Fibroblast of skin of back (primary cell): ENCODE measurements around the gene CAMSAP3.

Source experiments
- DNase-seq: peaks from one replicate; pipeline ENCODE4 v3.0.0-alpha.2; 2013

Gene CAMSAP3

DNA sequence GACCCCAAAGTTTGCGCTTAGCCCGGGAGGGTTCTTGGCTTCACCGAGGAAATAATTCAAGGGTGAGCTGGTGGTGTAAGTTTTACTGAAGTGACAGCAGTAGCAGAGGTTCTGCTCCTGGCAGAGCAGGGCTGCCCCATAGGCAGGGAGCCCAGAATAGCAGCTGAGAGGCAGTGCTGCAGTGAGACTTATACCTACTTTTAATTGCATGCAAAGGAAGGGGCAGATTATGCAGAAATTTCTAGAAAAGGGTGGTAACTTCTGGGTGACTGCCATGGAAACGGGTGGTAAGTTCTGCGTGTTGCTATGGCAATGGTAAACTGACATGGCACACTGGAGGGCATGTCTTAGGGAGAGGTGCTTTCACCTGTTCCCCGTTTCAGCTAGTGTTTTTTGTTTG is 17.5 kb upstream of the CAMSAP3 start:
- no peak for DNase-seq

DNA sequence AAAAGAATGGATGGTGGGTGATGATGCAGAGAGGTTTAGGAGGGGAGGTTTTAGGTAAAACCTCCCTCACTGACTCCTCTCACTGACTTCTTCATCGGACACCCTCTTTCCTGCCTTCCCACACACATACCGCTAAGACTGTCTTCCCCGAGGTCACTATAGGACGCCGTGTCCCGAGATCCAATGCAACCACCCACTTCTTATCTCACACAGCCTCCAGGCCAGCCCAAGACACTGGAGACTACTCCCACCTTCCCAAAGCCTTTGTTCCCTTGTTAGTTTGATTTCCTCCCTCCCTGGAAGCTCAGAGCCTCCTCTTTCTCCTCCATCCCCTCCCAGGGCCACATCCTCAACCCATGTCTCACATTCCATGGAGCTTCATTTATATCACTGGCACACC is 16.5 kb upstream of the CAMSAP3 start:
- no peak for DNase-seq

DNA sequence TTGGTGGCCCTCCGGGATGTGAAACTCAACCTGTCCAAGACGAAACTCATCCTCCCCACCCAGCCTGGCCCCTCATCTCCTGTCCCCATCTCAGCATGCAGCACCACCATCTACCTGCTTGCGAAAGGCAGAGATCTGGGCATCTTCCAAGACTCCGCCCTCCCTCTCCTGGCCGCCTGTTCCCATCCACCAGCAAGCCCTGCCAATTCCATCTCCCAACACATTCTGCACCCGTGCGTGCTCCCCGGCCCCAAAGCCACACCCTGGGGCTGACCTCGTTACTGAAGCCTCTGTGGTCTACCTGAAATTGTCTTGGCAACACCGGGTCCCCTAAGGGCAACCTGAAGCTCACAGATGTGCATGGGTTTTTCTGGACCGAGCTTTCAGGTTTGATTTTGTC is 13.2 kb upstream of the CAMSAP3 start:
- no peak for DNase-seq

GRCh38 chr19:7589822-7590221 is 5.8 kb upstream of the CAMSAP3 start:
- DNase-seq = no peak

DNA sequence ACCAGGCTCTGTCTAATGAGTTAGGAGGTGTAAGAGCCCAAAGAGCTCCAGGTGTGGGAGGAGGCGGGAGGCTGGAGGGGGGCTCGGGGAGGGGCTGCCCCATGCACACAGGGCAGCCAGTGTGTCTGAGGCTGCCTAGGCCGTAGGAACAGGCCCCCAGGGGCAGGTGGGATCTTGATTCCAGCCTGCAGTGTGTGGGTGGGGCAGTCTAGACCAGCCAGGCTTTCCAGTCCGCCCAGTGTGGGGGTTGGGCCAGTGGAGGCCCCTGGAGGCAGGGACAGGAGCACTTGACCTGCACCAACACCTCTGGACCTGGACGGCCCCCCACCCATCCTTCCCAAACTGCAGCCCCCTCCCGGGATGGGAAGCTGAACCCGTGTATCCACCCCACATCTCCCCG is 5.4 kb upstream of the CAMSAP3 start:
- no peak for DNase-seq

DNA sequence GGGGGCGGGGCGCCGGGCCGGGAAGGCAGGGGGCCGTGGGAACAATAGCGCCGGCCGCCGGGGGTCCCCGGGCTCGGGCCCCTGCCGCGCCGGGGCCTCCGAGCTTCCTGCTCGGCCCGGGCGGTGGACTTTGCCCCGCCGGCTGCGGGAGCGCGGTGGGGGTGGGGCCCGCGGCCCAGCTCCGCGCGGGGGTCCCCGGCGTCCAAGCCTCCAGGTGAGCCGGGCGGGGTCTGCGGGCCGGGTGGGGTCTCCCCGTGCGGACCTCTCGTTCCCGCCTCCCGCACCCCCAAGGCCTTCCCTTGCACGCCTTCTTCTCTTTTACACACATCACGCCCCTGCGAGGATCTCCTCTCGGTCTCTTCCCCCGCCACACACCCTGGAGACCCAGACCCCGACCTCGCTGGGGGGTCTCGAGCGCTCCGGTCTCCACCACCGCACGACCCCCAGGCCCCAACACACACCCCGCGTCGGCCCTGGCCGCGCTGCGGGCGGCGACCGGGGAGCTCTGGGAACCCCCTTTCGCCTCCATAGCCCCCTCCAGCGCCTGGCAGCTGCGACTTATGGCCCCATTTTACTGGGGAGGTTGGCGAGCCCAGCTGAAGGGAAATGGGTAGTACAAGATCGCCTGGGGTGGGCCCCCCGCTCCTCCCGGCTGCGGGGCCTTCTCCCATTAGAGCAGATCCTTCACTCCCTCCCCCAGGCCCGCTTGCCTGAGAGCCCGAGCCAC is 711 bp downstream of the CAMSAP3 start:
- no peak for DNase-seq

GRCh38 chr19:7597689-7598088 is 2.0 kb downstream of the CAMSAP3 start:
- no peak for DNase-seq

DNA sequence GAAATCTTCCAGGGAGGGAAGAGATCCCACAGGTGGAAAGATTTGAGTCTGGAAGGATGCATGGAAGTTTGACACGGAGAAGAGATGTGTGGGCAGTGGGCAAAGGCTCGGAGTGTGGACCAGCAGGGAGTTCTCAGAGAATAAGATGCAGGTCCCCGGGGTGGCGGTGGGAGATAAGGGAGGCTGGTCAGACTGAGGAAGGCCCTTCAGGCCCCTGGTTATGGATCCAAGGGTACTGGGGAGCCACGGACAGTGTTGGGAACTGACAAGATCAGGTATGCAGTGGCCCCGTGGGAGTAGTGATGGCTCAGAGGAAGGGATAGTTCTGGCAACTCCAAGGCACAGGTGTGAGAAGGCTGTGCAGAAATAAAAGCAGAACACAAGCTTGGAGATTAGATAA is 2.5 kb downstream of the CAMSAP3 start:
- DNase-seq = no peak

- no peak for DNase-seq
These were observed 5.1 kb downstream of the CAMSAP3 start for GRCh38 chr19:7600721-7601120.

- DNase-seq = no peak
These were observed 6.7 kb downstream of the CAMSAP3 start for GRCh38 chr19:7602240-7602934.

GRCh38 chr19:7602935-7603497 is 7.4 kb downstream of the CAMSAP3 start:
- DNase-seq = no peak

DNA sequence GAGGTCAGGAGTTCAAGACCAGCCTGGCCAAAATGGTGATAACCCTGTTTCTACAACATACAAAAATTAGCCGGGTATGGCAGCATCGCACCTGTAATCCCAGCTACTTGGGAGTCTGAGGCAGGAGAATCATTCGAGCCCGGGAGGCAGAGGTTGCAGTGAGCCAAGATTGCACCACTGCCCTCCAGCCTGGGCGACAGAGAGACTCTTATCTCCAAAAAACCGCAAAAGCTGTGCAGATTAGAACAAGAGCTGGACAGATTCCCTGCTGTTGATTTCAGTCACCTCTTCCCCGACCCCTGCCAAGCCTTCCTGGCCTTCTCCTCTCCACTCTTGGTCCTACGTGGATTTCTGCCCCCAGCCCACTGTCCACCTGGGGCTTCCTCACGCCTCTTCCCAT is 8.3 kb downstream of the CAMSAP3 start:
- no peak for DNase-seq

DNA sequence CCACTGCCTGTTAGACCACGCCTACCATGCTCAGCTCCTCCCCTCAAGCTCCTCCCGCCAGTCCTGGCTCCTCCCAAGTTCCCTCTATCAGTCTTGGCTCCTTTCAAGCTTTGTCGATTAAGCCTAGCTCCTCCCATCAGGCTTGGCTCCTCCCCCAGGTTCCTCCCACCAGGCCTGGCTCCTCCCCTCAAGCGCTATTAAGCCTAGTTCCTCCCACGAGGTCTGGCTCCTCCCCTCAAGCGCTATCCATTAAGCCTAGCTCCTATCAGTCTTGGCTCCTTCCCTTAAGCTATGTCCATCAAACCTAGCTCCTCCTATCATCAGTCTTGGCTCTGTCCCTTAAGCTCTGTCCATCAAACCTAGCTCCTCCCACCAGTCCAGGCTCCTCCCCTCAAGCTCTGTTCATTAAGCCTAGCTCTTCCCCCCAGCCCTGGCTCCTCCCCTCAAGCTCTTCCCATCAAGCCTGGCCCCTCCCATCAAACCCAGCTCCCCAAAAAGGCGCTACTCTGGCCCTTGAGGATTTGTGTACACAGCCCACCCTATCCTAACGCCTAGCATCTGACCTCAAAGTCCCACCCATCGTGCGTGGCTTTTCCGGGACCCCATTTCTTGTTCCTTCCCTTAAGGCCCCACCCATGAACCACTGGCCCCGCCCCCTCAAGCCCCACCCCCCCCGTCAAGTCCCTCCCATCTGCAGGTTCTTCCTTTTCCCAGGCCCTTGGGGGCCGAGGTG is 10.0 kb downstream of the CAMSAP3 start:
- peak; percentile 6 for DNase-seq

DNA sequence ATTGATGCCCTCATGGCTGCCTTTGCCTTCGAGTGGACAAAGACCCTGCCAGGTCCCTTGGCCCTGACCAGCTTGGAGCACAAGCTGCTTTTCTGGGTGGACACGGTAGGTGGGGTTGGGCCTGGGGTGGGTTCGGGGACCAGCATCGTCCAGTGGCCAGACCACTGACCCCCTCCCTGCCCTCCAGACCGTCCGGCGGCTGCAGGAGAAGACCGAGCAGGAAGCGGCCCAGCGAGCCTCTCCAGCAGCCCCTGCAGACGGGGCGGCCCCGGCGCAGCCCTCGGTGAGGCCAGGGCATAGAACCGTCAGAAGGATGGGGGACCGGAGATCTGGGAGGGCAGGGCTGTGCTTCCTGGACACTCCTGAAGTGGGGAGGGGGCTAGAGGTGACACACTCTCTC is 10.6 kb downstream of the CAMSAP3 start:
- no peak for DNase-seq

DNA sequence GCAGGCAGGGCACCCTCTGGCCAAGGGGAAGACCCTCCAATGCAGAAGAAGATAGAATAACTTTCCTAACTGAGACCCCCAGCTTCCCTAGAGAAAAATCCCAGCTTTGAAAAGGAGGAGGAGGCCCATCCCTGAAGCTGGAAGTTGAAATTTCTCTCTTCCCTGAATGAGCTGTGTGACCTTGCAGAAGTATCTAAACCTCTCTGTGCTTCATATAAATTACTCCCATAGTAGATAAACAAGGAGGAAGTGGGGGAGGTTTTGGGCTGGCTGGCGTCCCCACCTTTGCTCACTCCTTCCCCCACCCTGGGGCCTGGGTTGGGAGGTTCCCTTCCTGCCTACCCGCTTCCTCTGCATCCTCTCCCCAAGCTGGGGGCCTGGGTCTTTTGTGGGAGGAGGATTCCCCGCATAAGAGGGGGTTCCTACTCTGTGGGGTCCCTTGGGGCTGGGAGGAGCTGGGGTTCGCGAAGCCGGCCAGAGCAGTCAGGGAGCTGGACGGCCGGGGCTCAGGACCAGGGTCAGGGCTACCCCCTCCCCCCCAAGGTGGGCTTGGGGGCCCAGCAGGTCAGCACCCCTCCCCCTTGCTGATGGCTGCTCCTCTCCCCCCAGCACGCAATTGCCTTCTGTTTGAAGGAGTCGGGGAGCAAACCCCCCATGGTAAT is 11.7 kb downstream of the CAMSAP3 start:
- no peak for DNase-seq

DNA sequence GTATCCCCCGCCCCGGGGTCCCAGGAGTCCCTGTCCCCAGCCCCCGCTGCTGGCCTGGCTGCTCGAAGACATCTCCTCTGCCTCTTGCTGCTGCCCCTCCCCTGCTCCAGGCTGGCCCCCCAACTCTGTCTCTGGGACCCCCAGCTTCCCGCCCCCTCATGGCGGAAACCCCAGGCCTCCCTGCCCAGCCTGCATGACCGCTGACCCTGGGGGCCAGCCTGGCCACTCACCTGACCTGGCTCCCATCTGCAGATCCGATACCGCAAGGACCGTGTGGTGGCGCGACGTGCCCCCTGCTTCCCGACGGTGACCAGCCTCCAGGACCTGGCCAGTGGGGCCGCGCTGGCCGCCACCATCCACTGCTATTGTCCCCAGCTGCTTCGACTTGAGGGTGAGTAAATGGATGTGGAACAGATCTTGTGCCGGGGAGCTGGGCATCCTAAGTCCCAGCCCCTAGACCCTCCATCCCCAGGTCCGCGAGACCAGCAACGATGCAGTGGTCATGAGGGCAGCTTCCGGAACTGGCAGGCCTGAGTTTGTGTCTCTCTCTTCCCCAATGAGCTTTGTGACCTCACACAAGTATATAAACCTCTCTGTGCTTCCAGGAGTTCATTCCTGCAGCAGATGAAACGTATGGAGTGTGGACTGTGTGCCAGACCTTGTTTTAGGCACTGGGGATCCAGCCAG is 12.4 kb downstream of the CAMSAP3 start:
- DNase-seq = no peak

DNA sequence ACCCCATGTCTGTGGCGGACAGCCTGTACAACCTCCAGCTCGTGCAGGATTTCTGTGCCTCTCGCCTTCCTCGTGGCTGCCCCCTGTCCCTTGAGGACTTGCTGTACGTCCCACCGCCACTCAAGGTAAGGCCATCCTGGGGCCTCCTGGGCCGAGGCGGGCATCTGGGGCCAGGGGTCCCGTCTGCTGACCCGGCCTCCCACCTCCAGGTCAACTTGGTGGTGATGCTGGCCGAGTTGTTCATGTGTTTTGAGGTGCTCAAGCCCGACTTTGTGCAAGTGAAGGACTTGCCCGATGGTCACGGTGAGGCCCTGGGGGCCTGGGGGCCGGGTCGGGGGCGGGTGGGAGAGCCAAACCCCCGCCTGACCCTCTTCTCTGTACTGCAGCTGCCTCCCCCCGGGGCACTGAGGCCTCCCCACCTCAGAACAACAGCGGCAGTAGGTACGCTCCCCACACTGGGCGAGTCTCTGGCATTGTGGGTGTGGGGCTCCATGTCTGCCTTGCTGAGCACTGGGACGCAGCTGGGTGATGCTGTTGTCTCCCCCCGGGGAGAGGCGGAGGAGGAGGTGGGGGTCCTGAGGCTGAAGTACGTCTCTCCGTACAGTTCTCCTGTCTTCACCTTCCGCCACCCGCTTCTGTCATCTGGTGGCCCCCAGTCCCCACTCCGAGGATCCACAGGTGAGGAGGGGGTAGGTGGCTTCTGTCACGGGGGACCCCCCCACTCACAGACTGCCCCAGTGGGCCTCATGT is 15.0 kb downstream of the CAMSAP3 start:
- DNase-seq = no peak

GRCh38 chr19:7611541-7612279 is 16.0 kb downstream of the CAMSAP3 start:
- DNase-seq = no peak

DNA sequence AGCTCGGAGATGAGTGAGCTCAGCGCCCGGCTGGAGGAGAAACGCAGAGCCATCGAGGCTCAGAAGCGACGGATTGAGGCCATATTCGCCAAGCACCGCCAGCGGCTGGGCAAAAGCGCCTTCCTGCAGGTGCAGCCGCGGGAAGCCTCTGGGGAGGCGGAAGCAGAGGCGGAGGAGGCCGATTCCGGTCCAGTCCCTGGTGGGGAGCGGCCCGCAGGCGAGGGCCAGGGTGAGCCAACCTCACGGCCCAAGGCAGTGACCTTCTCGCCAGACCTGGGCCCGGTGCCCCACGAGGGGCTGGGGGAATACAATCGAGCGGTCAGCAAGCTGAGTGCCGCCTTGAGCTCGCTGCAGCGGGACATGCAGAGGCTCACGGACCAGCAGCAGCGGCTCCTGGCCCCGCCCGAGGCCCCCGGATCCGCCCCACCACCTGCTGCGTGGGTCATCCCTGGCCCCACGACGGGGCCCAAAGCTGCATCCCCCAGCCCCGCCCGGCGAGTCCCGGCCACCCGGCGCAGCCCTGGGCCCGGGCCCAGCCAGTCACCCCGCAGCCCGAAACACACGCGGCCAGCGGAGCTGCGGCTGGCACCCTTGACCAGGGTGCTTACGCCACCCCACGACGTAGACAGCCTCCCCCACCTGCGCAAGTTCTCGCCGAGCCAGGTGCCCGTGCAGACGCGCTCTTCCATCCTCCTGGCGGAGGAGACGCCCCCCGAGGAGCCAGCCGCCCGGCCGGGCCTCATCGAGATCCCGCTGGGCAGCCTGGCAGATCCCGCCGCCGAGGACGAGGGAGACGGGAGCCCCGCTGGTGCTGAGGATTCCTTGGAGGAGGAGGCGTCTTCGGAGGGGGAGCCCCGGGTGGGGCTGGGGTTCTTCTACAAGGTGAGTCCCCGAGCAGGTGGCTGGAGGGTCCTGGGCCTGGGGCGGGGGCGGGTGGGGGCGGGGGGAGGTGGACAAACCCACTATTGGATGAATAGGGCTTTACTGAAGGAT is 16.9 kb downstream of the CAMSAP3 start:
- DNase-seq = no peak
